ENCODE measurements around the gene FAM120AOS.

FAM120AOS gene

DNA sequence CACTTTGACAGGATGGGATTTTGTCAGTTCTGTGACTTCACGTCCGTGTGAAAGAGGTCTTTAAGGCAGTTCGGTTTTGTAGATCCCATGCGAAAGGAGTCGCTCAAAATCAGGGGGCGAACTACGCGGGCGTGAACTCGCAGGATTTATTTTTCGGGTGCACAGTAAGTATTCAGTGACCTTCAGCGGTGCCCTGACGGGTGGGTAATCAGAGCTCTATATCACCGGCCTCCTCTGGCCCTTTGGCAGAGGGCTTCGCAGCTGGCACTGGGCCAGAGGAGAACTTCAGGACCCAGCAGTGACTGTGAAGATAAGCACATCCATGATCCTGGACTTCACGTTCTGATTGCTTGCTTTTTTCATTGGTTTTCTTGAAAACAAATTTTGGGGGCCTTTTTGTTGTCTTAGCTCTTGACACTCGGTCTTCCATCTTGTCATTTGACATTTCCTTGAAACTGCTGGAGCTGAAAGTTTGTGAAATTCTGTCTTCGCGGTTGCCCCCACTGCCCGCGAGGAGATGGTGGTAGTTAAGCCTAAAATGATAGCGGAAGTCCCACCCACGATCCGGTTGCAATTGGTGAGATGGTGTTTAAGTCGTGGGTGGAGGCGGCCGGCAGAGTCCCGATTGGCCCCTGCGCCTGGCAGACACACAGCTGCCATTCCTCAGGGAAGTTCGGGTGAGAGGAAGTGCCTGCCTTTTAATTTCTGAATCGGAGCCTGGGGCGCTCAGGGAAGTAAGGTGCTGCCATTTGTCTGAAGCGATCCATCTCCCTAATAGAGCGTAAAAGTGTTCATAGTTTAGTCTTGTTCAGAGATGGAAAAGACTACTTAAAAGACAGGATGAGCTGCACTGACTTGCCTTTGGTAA lies at the start of gene FAM120AOS:
Gene FAM120AOS (minus strand): TSS at position 535 of the 868 bp plus-strand sequence. CDS start 872 bp downstream, outside the sequence.
- DNase-seq = peak; percentile 81

DNA sequence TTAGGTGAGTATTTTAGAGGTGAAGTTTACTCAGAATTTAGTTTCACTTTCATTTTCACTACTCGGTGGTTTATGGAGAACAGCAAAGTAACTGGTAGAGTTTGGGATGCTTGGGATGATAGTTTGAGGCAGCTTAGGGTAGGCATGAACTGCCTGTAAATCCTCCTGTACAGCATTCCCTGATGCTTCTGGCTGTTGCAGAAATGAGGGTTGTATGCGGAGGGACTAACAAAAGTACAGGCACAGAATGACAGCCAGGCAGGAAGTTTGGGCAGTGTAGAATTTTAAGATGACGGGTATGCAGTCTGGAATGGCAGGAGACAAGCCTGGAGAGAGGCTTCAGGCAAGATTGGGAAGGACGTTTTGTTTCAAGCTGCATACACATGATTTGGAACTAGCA lies 48.0 kb upstream of the FAM120AOS start:
- DNase-seq = no peak

DNA sequence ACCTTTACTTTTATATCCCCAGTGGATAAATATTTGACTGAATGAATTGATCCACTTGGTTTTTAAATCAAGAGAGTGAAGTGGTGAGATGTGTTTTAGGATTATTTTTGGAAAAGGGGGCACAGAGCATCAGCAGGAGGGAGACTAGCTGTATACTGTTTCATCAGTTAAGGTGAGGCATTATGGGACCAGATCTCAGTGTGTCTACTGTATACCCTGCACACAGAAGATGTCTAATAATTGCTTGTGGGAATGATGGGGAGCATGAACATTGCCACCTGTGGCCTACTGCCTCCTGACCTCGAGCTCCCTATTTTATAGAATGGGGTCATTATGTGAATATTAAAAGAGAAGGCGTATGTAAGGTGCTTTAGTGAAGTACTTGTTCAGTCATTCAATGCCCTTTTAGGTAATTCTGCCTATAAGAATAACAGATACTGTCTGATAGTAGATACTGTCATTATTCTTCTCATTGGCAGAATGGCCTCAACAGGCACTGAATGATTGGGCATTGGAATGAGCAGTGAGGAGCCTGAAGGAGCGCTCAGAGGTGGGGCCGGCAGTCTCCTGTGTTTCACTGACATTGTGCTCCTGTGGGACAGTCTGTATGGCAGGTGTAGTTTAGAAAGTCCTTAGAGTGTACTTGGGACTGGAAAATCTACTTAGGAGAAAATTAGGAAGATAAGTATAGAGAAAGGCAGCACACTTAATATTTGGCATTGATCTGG lies 47.4 kb upstream of the FAM120AOS start:
- no peak for DNase-seq

DNA sequence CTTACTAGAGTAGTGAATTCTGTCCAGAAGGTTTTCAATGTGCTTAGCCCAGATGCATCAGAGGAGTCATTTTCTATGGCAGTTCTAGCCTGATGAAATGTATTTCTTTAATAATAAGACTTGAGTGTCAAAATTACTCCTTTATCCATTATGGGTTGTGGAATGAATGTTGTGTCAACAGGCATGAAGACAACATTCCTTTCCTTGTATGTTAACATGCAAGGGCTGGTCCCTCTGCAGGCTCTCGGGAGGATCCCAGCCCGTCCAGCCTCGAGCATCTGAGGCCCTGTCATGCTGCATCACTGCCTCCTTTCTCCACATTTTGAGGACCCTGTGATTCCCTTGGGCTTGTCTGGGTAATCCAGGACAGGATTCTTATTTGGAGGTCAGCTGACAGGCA lies 42.9 kb upstream of the FAM120AOS start:
- no peak for DNase-seq

DNA sequence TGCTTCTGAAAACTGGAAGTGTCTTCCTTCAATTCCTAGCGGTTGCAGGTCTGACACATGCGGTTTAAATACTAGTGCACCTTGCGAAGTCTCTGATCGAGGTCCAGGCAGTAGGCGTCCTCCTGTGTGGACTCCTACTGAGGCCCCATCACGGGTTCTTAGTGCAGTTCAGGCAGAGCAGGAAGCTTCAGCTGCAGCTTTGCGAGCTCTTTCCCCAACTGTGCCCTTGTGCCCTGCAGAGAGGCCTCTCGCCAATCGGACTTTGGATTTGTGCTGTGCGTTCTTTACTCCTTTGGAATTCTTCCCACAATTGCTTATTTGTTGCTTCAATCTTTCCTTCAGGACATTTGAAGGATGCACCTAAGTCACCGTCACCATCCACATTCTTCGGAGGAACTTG lies 40.6 kb upstream of the FAM120AOS start:
- no peak for DNase-seq

DNA sequence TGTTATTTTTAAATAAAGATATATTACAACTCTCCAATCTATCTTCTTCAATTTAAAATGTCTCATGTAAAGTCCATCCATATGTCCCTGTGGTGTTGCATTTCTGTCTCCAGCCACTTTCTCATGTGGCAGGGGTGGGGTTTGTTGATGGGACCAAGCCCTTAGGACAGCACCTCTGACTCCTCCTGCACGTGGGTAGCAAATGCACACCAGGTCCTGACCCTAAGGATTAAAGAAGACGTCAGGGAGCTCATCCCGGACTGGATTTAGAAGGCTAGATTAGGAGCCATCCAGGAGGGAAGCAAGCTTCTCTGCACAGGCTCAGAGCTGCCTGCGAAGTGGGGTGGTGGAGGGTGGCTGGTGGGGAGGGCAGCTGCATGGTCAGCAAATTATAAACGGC lies 38.9 kb upstream of the FAM120AOS start:
- DNase-seq = no peak

DNA sequence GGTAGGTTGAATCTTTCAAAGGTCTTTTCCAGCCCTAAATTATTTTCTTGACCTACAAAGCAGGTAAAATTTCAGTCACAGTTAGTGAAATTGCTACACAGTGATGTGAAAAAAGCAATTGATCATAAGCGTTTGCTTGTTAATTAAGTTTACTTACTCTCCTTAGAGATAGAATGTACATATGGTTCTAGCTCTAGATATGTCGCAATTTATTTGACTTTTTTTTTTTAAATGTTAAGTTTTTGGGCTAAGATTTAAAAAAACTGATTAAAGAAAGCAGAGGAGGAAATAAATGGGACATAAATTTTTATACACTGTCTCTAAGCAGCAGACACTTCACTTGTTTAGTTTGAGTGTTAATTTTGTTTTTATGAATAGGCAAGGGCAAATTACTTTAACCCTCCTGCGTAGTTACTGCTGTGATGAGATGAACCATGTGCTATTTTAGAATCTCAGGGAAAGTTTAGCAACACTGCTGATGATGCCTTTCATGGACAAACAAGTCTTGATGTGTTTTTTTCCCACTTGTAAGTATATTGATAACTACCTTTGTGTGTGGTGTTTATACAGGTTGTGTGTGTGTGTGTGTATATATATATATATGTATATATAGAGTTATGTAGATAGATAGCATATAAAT lies 38.3 kb upstream of the FAM120AOS start:
- no peak for DNase-seq

DNA sequence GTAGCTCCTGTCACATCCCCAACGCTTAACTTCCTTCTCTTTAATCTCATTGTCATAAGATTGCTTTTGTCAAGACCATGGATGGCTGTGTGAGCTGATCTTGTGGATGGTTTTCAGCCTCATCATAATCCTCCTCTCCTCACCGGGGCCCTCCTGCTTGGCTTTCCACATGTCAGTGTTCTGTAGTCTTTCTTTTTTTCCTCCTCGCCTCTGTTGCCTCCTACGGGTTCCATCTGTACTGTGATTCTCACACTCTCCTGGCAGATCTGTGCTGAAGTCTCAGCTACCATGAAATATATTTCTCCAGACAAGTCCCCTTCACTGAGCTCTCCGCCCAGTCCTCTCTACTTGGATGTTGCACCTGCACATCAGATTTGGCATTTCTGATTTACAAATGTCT lies 34.9 kb upstream of the FAM120AOS start:
- DNase-seq = no peak

DNA sequence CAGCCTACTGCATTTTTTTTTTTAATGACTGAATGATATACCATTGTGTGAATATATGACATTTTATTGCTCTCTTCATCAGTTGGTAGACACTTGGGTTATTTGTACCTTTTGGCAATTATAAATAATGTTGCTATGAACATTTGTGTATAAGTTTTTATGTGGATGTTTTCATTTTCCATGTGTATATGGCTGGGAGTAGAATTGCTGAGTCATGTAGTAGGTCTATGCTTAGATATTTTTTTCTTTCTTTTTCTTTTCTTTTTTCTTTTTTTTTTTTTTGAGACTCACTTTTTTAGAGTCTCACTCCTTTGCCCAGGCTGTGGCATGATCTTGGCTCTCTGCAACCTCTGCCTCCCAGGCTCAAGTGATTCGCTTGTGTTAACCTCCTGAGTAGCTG lies 32.9 kb upstream of the FAM120AOS start:
- no peak for DNase-seq

DNA sequence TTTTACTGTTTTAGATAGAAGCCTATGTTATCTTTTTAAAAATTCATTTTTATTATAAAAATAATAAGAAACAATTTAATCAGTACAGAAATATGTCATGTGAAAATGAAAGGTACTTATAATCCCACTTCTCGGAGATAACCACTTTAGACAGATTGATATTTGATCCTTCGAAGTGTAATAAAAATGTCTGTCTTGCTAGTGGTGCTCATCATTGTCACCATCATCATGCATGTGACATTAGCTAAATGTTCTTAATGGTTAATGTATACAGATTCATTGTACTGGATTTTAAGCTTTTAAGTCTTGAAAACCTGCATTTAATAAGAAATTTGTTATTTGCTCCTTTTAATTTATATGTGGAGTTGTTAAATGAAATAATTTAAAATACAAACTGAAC lies 30.1 kb upstream of the FAM120AOS start:
- no peak for DNase-seq

DNA sequence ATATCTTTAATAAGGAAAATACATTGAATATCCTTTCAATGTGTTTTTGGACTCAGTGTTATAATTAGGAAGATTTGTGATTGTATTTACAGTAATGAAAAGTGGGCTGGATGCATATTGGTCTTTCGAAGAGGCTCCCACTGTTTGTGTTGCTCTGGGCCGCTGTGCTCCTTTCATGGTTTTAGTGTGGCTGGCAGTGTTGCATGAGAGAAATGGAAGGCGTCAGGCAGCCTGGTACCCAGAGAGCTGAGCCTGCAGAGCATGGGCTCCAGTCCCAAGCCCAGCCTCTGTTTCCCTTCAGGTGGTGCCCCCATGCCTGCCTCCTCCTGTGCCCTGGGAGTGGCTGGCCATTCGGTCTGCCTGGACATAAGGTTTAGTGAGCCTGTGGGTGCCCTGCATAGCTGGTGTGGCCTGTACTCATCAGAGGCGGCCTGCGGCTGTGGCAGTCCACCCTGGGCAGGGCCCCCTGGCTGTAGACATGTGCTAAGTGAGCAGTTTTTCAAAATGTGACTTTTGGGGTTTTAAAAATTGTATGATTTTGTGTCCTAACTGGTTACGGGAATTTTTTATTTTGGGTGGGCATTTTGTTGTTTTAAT lies 27.4 kb upstream of the FAM120AOS start:
- no peak for DNase-seq

DNA sequence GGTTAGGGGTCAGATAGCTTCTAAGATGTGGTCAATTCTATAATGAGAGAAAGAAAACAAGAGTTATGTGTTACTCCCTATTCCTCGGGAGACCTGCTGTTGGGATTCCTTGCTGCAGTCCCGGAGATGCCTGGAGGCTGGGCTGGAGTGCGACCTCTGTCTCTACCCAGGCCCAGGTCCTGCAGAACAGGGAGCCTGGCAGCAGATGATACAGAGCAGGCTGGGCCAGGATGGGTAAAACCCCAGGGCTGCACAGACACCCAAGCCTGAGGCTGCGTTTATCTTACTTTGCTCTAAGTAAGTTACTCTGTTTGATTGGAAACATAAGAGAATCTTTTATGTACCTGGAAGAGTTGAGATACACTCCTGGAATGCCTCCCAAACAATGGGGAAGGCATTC lies 26.9 kb upstream of the FAM120AOS start:
- DNase-seq = no peak

DNA sequence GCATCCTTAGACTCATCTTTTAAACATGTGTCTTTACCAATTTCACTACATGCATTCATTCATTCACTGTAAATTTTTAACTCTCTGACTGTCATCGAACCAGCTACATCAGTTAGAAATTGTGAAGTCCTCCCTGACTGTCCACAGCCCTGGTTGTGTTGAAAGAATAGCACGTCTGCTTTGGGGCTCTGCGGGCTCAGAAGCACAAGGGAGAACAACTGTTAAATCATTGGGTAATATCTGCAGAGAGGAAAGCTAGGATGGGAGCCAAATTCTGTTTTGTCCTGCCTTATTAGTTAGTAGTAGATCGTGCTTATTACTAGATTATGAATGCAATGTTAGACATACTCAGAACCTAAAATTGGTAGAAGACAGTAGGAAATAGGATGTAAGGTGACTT lies 26.3 kb upstream of the FAM120AOS start:
- DNase-seq = no peak

DNA sequence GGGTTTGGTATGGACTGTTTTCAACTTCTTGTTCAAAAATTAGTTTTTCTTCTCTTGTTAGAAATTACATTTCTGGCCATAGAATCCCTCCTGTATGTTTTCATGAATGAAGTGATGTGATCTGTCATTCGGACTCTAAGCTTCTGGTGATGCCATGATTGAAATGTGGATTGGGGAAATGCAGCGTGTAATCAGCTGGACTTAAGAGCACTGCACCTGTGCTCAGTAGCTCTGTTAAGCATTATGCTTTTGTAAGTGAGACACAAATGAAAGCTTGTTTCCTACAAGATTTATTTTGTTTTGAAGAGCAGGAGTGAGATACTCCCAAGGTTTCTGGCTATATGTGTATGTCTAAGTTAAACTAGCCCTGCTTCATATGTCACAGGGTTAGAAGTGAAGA lies 24.0 kb upstream of the FAM120AOS start:
- DNase-seq = no peak

DNA sequence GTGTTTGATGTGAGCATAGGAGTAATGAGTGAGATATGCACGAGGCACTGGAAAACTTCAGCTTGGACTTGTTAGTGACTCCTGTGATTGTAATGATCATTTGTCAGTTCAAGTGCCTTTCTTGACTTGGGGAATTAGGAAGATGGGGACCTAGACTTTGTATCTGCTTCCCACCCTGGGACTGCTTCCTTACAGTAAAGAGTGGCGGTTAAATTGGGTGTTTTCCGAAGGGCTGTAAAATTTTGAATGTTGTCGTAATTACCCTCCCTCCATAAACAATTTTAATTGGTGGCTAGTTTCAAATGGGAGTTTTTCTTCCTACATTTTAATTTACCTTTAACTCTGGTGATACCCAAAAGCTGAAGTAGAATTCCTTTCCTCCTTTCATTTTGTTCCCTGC lies 23.5 kb upstream of the FAM120AOS start:
- no peak for DNase-seq

DNA sequence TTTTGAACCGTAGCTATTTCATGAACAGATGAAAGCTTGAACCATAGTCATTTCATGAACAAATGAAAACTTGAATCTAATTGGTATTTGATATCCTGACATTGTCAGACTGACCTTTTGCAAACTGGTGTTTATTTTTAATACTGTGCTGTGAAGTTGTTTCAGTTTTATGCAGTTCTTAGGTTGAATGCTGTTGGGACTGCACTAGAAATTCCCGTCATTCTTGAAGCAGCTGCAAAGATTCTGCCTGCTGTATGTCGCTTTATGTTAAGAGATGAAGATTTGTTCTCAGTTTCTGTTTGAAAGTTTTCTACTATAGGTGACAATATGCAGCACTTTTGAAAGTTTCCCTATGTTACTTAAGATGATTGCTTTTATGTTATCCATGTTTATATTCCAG lies 22.5 kb upstream of the FAM120AOS start:
- DNase-seq = no peak

DNA sequence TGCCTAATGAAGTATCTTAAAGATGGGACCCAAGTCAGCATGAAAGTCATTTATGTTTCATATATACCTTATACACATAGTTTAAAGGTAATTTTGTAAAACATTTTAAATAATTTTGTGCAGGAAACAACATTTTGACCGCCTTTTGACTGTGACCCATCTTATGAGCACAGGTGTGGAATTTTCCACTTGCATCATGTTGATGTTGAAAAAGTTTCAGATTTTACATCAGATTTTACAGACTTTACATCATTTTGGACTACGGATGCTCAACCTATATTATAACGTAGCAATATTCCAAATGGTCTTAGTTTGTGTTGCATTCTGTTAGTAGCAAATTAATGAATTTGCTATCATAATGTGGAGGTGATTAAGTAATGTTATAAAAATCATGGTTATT lies 21.7 kb upstream of the FAM120AOS start:
- DNase-seq = no peak

DNA sequence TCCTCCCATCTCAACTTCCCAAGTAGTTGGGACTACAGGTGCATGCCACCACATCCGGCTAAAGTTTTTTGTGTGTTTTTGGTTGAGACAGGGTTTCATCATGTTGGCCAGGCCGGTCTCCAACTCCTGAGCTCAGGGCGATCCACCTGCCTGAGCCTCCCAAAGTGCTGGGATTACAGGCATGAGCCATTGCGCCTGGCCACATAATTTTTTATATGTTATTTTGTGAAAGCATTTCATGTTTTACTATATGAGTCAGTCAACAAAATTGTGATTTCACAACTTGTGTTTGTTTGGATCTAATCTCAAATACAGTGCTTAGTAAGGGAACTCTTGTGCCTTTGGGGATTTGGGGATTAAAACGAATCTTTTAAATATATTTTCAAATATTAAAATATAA lies 20.0 kb upstream of the FAM120AOS start:
- no peak for DNase-seq

DNA sequence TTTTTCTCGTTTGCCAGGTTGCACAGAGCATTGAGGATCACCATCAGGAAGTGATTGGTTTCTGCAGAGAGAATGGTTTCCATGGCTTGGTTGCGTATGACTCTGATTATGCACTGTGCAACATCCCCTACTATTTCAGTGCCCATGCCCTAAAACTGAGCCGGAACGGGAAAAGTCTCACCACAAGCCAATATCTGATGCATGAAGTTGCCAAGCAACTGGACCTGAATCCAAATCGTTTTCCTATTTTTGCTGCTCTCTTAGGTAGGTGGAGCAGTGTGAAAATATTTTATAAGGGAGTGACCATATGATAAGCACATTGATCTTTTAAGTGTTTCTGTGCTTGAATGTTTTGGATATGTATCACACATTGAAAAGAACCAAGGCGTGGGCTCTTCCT lies 17.7 kb upstream of the FAM120AOS start:
- no peak for DNase-seq

DNA sequence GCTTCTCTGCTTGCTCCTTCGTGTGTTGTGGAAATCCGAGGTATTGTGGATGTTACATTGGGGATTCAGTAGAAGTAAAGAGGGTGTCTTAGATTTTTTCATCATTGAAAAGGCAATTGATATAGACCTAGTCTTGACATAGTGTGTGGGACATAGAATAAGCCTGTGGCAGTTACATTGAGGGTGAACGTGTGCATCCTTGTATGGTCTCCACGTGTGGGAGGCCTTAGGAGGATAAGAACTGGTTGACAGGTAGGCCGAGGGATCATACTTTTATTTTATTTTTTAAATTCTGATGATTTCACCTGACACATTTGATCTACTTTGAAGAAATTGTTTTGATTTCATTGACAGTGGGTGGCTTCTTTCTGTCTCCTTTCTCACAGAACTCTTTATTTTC lies 17.0 kb upstream of the FAM120AOS start:
- DNase-seq = no peak

DNA sequence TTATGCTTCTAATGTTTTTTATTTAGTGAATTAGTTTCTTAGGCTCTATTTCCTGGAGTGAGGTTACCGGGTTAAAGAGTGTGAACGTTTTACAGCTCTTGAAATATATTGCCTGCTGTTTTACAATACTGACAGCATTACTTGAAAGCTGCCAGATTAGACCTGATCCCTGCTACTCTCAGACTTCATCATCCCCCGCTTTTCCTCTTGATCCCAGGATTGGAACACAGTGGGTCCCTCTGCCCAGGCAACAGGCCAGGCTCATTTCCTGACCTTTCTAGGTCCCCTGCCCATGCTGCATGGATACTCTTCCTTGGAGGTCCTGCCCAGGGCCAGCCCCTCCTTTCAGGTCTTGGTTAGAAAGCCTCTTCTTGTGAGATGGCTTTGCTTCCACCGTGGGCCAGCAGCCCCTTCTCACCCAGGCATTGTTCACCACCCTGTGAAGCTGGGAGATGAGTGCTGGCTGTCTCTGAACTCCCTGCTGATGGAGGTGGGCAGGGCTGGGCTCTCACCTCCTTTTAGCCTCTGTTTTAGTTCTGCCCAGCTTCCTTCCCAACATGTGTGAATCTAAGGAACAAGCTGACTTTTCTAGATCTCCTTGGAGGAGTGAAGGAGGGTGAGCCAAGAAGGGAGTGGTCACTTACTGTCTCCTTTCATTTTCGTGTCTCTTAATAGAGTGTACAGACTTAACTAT lies 15.5 kb upstream of the FAM120AOS start:
- no peak for DNase-seq

DNA sequence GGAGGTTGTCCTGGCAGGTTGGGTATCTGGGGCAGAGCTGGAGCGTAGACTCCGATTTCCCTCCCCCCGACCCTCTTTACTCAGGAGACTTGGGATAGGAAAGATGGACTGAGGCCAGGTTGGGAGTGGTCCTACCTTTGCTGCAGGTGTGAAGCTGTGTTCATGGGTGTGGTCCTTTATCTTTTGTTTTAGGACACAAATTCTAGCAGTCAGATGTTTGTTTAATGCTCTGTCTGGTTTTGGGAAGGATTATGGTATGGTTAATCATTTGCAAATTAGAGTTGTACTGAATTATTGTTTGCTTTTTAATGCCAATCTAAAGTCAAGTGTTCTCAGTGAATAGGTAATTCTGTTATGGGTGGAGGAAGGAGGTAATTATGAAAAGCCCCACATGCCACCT lies 14.1 kb upstream of the FAM120AOS start:
- DNase-seq = no peak

DNA sequence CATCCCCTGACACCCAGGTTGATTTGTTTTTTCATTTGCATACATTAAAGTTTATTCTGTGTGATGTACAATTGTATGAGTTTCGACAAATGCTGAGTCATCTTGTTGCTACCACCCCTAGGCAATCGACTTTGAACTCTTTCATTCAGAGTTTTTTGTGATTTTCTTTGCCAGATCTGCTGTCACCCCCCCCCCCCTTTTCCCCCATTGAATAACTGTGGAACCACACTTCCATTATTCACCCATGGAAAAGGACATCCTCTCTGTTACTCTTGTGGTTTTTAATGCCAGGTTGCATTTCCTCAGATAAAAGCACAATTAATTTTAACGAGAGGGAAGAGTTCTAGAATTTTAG lies 13.7 kb upstream of the FAM120AOS start:
- no peak for DNase-seq

Measured in CD4-positive, alpha-beta T cell treated with Interferon gamma for 1 hour (primary cell).